ENCODE measurements around the gene USHBP1.

USHBP1 gene

DNA sequence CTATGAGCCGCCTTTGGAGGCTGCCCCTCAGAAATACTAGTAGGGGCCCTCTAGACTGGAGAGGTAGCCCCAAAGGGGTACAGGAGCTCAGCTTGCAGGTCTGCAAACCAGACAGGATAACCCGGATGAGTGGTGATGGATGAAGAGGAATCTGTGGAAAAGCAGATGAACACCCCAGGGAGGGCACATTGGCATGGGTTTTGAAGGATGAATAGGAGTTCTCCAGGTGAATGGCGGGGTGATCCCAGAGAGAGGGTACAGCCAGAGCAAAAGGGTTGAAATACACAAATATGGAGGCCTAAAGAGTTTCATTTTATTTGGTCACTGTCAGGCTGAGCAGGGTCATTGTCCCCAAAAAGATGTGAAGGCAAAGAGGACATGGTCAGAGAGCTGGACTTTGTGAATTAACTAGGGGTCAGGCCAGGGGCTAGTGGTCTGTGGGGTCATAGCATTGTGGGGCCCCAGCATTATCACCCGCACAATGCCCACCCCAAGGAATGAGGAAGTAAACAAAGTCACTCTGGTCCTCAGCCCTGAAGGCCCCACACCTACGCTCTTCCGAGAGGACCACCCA lies 23.6 kb downstream of the USHBP1 start:
- in situ Hi-C loops (cut with HindIII; ENCODE audit: low sequenced_read_pairs), result no loop called here

DNA sequence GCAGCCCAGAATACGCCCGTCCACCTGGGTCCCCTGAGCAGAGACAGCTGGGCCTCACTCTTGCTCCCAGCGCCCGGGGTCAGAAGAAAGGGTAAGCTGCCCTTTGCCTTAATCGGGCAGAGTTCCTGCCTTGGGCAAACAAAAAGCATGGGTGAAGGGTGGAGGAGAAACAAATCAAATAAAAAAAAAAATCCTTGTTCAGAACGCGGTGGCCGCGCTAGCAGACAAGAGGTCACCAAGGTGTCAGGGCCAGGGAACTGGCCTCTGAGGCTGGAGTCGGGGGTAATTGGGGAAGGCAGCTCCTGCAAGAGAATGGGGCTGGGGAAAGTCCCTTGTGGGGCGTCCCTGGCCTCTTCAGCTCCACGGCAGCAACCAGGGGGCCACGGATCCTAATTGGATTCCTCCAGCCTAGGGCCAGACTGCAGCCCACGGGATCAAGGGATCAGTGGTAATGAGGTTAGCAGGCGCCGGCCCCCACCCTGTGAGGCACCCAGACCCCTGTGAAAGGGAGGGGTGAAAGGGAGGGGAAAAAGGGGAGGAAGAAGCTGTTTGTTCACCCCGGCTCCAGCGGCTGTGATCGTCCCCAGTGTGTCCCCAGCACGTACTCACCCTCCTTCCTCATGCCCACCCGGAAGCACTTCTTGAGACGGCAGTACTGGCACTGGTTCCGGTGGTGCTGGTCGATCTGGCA lies 24.3 kb downstream of the USHBP1 start:
- in situ Hi-C loops (cut with HindIII; ENCODE audit: low sequenced_read_pairs), result no loop called here

- in situ Hi-C loops (cut with HindIII; ENCODE audit: low sequenced_read_pairs), result no loop called here
Observed at GRCh38 chr19:17237747-17238706, 26.5 kb downstream of the USHBP1 start.

DNA sequence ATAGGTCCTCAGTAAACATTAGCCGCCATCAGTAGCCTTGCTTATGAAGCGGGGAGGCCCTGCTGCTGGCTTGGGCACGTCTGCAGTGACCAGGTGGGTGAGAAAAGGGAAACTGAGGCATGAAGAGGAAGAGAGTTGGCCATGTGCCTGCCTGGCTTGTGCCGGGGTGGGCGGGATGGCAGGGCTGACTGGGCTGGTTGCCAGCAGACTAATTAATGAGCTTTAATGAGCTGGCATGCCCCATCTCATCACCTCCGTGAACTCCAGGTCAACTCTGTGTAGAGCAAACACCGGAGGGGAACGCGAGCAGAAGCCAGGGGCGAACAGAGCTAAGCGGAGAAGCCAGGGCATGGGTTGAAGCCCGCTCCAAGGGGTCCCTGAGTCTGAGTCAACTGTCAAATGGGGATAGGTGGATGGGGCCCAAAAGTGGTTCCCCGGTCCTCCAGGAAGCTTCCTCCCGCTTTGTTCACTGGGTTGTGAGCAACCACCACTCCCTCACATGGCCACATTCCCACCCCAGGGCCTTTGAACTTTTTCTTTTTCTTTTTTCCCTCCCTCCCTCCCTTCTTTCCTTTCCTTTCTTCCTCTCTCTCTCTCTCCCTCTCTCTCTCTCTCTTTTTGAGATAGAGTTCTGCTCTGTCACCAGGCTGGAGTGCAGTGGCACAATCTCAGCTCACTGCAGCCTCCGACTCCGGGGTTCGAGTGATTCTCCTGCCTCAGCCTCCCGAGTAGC lies 27.6 kb downstream of the USHBP1 start:
- in situ Hi-C loops (cut with HindIII; ENCODE audit: low sequenced_read_pairs), result no loop called here

- in situ Hi-C loops (cut with HindIII; ENCODE audit: low sequenced_read_pairs), result no loop called here
Observed at GRCh38 chr19:17235971-17236777, 28.4 kb downstream of the USHBP1 start.

DNA sequence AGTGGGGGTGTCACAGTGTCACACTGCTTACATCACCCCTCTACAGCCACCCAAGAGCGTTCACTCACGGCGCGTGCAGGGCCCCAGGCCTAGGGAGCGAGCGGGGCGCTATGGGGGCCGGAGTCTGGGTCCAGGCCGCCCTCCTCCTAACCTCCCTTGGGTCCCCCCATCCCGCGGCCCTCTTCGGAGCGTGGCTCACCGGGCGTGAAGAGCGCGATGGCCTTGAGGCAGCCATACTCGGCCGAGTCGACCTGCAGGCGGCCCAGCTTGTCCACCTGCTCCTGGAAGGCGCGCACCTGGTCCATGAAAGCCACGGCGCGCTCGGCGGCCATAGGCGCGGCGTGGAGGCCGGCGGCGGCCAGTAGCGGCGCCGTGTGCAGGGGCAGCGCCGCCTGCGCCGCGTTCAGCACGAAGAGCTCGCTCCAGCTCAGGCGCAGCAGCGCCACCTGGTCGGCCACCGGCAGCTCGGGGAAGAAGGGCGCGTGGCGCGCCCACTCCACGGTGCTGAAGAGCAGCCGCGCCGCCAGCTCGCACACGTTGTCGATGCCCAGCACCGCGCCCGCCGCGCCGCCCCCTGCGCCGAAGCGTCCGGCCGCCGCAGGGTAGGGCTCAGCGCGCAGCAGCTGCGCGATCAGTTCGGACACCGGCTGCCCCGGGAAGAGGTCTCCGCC lies 29.1 kb downstream of the USHBP1 start:
- in situ Hi-C loops (cut with HindIII; ENCODE audit: low sequenced_read_pairs), result no loop called here

DNA sequence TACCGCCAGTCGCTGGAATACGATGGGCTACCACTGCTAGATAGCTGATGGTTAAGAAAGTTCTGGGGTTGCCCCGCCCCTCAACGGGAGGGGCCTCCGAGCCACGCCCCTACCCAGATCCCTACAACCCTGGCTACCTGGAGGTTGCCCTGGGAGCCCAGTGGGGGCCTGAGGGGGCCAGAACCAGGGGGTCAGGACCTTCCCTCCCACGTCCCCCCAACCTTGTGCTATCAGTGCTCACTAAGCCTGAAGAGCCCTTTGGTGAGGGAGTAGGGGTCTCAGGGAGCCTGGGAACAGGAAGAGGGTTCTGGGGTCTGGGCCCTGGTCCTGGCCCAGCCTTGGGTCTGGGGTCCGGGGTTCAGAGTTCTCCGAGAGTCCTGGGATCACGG lies 29.6 kb downstream of the USHBP1 start:
- in situ Hi-C loops (cut with HindIII; ENCODE audit: low sequenced_read_pairs), result no loop called here

DNA sequence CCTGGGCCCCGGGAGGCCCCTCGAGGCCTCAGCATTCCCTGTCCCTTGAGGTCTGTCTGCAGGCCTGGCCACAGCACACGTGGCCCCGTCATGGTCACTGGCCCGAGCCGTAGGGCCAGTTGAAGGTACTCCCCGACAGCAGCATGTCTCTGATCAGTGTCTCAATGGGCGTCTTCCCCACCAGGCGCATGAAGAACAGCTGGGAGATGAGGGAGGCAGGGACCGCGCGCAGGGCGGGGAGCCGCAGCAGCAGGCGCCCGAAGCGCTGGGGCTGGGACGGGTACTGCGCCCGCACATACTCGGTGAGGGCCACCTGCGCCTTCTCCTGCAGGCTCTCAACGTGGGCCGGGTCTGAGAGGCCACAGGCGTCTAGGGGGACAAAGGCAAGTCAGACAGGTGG lies 32.3 kb downstream of the USHBP1 start:
- in situ Hi-C loops (cut with HindIII; ENCODE audit: low sequenced_read_pairs), result no loop called here

- in situ Hi-C loops (cut with HindIII; ENCODE audit: low sequenced_read_pairs), result no loop called here
Observed at GRCh38 chr19:17229890-17230289, 34.7 kb downstream of the USHBP1 start.

DNA sequence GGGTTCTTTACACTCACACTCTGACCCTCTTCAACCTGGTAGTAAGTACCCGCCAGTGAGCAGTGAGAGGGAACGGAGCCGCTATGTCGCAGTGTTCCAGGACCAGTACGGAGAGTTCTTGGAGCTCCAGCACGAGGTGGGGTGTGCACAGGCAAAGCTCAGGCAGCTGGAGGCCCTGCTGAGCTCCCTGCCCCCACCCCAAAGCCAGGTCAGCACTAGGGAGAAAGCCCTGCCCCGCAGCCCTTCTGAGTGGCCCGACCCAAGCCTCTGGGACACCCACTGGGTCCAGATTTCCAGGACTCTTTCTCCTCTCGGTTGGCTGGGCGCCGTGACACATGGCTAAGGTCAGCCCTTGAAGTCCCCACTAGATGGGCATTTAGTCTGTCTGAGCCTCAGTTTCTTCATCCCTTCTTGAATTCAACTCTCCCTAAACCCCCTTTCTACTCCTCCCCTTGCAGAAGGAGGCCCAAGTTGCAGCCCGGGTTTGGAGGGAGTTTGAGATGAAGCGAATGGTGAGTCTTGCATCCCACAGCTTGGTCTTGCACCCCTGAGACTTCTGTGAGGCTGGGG lies 36.7 kb downstream of the USHBP1 start:
- in situ Hi-C loops (cut with HindIII; ENCODE audit: low sequenced_read_pairs), result no loop called here

GRCh38 chr19:17226002-17226933 lies 38.3 kb downstream of the USHBP1 start, which contains the start of gene OCEL1:
TSS of gene OCEL1 (plus strand) at chr19:17226226. CDS start at chr19:17226248, 22 bp downstream.
- in situ Hi-C loops (cut with HindIII; ENCODE audit: low sequenced_read_pairs), result no loop called here

GRCh38 chr19:17225053-17225452 lies 39.5 kb downstream of the USHBP1 start:
- in situ Hi-C loops (cut with HindIII; ENCODE audit: low sequenced_read_pairs), result no loop called here

- in situ Hi-C loops (cut with HindIII; ENCODE audit: low sequenced_read_pairs), result no loop called here
Observed at GRCh38 chr19:17220207-17220758, 44.3 kb downstream of the USHBP1 start.

DNA sequence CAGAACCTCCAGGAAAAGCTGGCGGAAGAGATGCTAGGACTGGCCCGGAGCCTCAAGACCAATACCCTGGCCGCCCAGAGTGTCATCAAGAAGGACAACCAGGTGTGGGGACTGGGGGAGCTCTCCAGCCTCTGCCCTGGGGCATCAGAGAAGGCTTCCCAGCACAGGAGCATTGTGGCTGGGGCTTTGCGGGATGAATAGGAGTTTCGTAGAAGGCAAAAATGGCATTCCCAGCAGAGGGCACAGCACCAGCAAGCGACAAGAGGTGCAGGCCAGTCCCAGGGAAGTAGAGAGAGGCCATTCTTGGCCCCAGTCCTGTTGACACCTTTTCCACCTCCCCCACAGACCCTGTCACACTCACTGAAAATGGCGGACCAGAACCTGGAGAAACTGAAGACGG lies 45.3 kb downstream of the USHBP1 start:
- in situ Hi-C loops (cut with HindIII; ENCODE audit: low sequenced_read_pairs), result no loop called here

DNA sequence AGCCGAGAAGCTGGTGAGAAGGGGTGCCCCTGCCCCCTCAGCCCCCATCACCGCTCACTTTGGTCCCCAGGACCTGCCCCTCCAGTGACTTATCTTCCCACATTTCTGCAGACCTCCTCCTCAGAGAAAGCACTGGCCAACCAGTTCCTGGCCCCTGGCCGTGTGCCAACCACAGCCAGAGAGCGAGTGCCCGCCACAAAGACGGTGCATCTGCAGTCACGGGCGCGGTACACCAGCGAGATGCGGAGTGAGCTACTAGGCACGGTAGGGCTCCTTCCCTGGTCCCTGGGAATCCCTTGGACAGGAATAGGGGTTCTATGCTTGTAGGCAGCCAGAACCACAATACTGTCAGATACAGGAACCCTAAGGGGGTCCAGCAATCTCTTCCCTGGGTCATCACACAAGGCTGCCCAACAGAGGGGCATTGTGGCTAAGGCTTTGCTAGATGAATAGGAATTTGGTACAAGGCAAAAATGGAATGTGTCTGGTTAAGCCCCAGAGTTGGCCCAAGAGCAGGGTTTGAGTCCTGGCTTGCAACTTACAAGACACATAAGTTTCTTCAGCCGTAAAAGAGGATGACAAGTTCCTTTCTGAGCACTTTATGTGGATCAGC lies 48.4 kb downstream of the USHBP1 start:
- in situ Hi-C loops (cut with HindIII; ENCODE audit: low sequenced_read_pairs), result no loop called here

DNA sequence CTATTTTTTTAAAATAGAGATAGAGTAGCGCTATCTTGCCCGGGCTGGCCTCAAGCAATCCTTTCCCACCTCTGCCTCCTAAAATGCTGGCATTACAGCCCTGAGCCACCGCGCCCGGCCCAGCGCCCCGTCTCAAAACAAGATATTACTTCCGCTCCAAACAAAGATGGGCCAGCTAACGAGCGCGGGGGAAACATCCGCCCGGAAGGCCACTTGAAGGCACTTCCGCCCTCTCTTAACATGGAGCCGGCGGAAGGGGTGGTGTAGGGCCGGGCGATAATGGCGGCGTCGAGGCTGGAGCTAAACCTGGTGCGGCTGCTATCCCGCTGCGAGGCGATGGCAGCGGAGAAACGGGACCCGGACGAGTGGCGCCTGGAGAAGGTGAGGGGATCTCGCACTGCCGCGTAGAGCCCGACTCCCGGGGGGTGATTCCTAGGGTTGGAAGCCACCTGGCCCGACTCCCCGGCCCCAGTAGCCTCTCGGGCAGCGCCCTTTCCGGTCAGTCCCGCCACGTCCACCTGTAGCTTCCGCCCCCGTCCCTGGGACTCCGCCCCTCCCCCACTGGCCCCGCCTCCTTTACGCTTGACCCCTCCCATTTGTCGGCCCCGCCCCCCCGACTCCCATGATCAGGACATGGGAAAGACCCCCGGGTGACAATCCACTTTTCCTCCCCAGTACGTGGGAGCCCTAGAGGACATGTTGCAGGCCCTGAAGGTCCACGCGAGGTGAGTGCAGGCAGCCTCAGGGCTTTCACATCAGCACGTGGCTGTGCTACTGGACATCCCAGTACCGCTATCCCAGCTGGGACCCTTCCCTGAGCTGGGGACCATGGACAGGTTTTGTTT lies 49.2 kb downstream of the USHBP1 start, which contains the start of gene USE1:
Gene USE1 (plus strand): TSS at position 231 of the 845 bp plus-strand sequence. CDS start 49 bp downstream, at position 280.
- in situ Hi-C loops (cut with HindIII; ENCODE audit: low sequenced_read_pairs), result no loop called here
